Measurements from ENCODE around the gene LILRA6. TPM values are rescaled to one million over a fixed set of nuclear protein-coding genes. Genes with fewer than 3 reads are reported as not detected.

Gene LILRA6
- total and polyA plus RNA-seq, 10 of the 15 experiments (the other 5 are each of a cell fraction or from before 2014, with no cell fraction given) = 0.04 to 1.7 (median 0.09) TPM; not detected in 2

- no TSS peak for BruUV-seq (replicated peaks)
- no peak overlapping the region for H3K9ac ChIP-seq (ENCODE audit: control insufficient read depth, insufficient read depth, low read length)
- no peak overlapping the region for H3K4me2 ChIP-seq (ENCODE audit: control insufficient read depth, insufficient read depth)
- intact Hi-C loops (cut with micrococcal nuclease; ENCODE audit: unreplicated experiment) (no loop called here), in situ Hi-C loops (cut with MboI) (no loop called here)
- no peak for TF ChIP-seq EP300 (IDR thresholded peaks at IDR 0.05; ENCODE audit: borderline replicate concordance in 1 of 2, control insufficient read depth in 1 of 2, low read depth in 2 of 2, low read length in 2 of 2)
- TF ChIP-seq USF1 (IDR thresholded peaks at IDR 0.05; ENCODE audit: borderline replicate concordance, extremely low read length, insufficient read depth, low read depth, low read length) = no peak
- no peak for TF ChIP-seq MTA3 (IDR thresholded peaks at IDR 0.05; ENCODE audit: borderline replicate concordance, low read length)
- no peak for TF ChIP-seq NFXL1 (IDR thresholded peaks at IDR 0.05; ENCODE audit: borderline replicate concordance)
- TF ChIP-seq NR2C1 (IDR thresholded peaks at IDR 0.05) = no peak
- TF ChIP-seq DPF2 (IDR thresholded peaks at IDR 0.05) = no peak
- TF ChIP-seq USF2 (IDR thresholded peaks at IDR 0.05; ENCODE audit: borderline replicate concordance, low read depth, low read length) = no peak
- no peak for TF ChIP-seq MEF2A (IDR thresholded peaks at IDR 0.05; ENCODE audit: insufficient read depth, low read depth, low read length)
- no peak for TF ChIP-seq ATF3 (IDR thresholded peaks at IDR 0.05; ENCODE audit: borderline replicate concordance, extremely low read depth, low read depth, low read length)
- no peak for TF ChIP-seq RB1 (IDR thresholded peaks at IDR 0.05; ENCODE audit: borderline replicate concordance)
- no peak for TF ChIP-seq ZNF384 (IDR thresholded peaks at IDR 0.05; ENCODE audit: borderline replicate concordance, low read depth, low read length)
- no peak for TF ChIP-seq ZNF24 (IDR thresholded peaks at IDR 0.05)
- TF ChIP-seq CREM (IDR thresholded peaks at IDR 0.05; ENCODE audit: low read depth) = no peak
- no peak for TF ChIP-seq CEBPZ (IDR thresholded peaks at IDR 0.05; ENCODE audit: low read depth, low read length)
- no peak for TF ChIP-seq ASH2L (IDR thresholded peaks at IDR 0.05; ENCODE audit: borderline replicate concordance, low read depth)
- TF ChIP-seq ATF2 (IDR thresholded peaks at IDR 0.05; ENCODE audit: low read length) = no peak
- no peak for TF ChIP-seq POLR2A (IDR thresholded peaks at IDR 0.05; ENCODE audit: low read depth, low read length)
- no peaks in the 10 kb centered on the region for H3K36me3 ChIP-seq (ENCODE audit: control insufficient read depth in 2 of 2, insufficient read depth in 2 of 2, low read length in 1 of 2)
- DNase-seq (ENCODE audit: low read depth, low spot score) (no peak), FAIRE-seq (peak; percentile 54), ATAC-seq (no peak)
- H3K27me3 ChIP-seq (replicated peaks in 1 of 2; ENCODE audit: control insufficient read depth in 2 of 2, insufficient read depth in 2 of 2, low read length in 1 of 2) = no peaks in the 10 kb centered on the region; a peak in 1 of 4 replicates
- H3K27ac ChIP-seq (ENCODE audit: control insufficient read depth, insufficient read depth) = no peak overlapping the region
- ChIA-PET CTCF (no interaction called here), RAD21 (ENCODE audit: unreplicated experiment) (no interaction called here), POLR2A (no interaction called here), SMC1A (ENCODE audit: uncharacterized antibody, unreplicated experiment) (interaction anchor here (0.7 kb wide), 1 partner anchor 39 kb away, joined by 3 read pairs; no protein-coding TSS in a partner anchor)
- WGBS (ENCODE audit: insufficient coverage, insufficient replicate concordance, low lambda C conversion rate, missing lambda C conversion rate) = 45% methylated on average over 4 of the region's 4 CpGs
- no peaks in the 10 kb centered on the region for H3K4me1 ChIP-seq (ENCODE audit: control insufficient read depth, insufficient read depth, low read length)
- H4K20me1 ChIP-seq (ENCODE audit: control insufficient read depth, insufficient read depth) = no peaks in the 10 kb centered on the region
- no peak overlapping the region for H3K4me3 ChIP-seq
- H2AFZ ChIP-seq (ENCODE audit: control insufficient read depth, low read depth, low read length) = no peak overlapping the region
- H3K9me3 ChIP-seq (replicated peaks; ENCODE audit: control insufficient read depth, insufficient read depth, low read length) = no peaks in the 10 kb centered on the region
- H3K79me2 ChIP-seq (ENCODE audit: control insufficient read depth, insufficient read depth, low read length) = peaks cover 2% of the 10 kb centered on the region
Measured at GRCh38 chr19:54287456-54287855, 44.9 kb upstream of the LILRA6 start.
